ENCODE results near the gene C1orf167.

DNA sequence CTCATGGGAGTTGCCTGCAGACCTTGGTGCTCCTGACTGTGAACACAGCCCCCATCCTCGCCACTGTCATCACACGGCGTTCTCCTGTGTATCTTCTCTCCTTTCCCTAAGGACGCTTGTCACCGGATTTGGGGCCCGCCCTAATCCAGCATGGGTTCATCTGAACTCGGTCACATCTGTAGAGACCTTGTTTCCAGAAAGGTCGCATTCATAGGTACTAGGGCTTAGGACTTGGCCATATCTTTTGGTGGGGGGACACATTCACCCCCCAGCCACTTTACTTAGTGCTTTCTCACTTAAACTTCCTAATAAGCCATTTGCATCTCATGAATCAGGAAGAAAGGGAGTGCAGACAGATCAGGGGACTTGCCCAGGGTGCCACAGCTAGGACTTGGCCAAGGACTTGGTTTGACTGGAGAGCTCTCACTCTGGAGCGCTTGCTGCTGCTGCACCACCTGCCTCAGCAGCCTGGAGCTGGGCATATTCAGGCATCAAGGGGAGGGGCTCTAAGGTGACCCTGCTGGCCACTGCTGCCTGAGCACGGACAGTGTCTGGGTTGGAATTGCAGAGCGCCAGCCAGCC is 75.9 kb downstream of the C1orf167 start:
- TF ChIP-seq, protein P1, sequence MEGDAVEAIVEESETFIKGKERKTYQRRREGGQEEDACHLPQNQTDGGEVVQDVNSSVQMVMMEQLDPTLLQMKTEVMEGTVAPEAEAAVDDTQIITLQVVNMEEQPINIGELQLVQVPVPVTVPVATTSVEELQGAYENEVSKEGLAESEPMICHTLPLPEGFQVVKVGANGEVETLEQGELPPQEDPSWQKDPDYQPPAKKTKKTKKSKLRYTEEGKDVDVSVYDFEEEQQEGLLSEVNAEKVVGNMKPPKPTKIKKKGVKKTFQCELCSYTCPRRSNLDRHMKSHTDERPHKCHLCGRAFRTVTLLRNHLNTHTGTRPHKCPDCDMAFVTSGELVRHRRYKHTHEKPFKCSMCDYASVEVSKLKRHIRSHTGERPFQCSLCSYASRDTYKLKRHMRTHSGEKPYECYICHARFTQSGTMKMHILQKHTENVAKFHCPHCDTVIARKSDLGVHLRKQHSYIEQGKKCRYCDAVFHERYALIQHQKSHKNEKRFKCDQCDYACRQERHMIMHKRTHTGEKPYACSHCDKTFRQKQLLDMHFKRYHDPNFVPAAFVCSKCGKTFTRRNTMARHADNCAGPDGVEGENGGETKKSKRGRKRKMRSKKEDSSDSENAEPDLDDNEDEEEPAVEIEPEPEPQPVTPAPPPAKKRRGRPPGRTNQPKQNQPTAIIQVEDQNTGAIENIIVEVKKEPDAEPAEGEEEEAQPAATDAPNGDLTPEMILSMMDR (IDR thresholded peaks at IDR 0.05), result no peak
- no peak for TF ChIP-seq EP300 (IDR thresholded peaks at IDR 0.05)
